GM21717 (cell line): ENCODE data around the gene CREB3L2.
"Not testable (repeated sequence)": the region's sequence is repeated elsewhere in the genome, so short reads cannot be mapped to it uniquely, and the experiment has no call there.

Source experiments
- ATAC-seq: cut with Tn5 transposase; IDR thresholded peaks from one replicate; pipeline ENCODE4 v1.9.1; 2021; ENCODE audit warnings: mild to moderate bottlenecking, moderate library complexity; ENCODE audit not compliant: unreplicated experiment

Gene CREB3L2

DNA sequence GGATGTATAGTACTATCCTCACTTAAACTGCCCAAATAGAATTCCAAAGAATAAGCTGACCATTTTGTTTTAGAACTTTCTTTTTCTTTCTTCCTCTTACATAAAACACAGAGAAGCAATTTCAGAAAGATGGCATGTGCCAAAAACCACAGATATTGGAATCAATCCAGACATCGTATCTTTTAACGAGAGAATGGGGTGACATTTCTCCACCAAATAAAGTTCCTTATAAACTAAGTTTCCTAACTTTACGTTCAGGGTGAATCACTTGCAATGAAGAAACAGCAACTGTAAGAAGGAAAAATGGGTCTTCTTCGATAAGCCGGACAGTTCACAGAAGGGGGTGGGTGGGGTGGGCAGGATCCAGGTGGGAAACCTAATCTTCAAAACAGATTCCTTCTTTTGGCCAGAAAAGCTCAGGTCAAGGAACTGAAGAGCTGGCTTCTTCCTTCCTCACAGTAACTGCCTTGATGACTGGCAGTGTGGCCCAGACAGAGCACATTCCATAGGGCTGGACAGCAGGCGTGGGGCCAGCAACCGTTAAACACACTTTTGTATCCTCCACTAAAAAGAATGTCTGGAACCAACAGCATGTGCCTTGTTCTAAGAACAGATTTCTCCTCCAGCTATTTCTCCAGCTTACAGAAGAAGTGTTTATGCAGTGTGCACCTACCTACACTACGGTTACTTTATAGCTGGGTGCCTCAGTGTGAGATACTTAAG lies 31.5 kb downstream of the CREB3L2 start:
- ATAC-seq = no peak

DNA sequence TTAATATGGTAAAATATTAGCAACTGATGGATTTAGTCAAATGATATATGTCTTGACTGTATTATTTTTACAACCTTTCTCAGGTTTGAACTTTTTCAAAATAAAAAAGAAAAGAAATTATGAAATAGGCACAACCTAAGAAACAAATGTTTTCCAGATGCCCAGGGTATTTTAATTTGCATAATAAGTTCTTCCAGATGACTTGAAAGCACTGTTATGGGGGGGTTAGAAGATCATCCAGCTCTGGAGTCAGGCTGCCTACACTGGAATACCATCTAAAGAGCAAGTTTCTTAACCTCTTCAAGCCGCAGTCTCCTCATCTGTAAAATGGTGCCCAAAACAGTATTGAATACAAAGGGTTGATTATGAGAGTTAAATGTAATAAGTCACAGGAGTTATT lies 32.1 kb downstream of the CREB3L2 start:
- no peak for ATAC-seq

DNA sequence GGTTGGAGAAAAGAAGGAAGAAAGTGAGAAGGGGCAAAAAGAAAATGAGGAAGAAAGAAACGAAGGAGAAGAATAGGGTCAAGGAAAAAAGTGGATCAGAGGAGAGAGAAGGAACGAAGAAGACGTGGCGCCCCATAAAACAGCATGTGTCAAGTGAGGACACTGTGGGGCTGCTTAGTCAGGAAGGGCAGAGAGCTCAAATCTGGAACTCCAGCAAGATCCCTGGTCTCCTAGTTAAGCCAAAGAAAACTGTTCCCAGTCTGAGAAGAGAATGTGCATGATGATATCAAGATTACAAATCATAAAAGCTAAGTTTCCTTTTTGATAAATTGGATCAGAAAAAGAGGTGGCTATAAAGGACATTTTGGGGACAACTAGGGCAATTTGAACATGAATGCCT lies 33.0 kb downstream of the CREB3L2 start:
- ATAC-seq = no peak

DNA sequence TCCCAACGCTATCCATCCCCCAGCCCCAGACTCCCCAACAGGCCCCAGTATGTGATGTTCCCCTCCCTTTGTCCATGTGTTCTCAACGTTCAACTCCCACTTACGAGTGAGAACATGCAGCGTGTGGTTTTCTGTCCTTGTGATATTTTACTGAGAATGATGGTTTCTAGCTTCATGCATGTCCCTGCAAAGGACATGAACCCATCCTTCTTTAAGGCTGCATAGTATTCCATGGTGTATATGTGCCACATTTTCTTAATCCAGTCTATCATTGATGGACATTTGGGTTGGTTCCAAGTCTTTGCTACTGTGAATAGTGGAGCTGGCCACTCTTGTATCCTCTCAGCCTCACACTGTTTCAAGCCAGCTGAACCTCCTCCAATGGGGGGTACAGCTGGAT lies 33.5 kb downstream of the CREB3L2 start:
- ATAC-seq = not testable (repeated sequence)

DNA sequence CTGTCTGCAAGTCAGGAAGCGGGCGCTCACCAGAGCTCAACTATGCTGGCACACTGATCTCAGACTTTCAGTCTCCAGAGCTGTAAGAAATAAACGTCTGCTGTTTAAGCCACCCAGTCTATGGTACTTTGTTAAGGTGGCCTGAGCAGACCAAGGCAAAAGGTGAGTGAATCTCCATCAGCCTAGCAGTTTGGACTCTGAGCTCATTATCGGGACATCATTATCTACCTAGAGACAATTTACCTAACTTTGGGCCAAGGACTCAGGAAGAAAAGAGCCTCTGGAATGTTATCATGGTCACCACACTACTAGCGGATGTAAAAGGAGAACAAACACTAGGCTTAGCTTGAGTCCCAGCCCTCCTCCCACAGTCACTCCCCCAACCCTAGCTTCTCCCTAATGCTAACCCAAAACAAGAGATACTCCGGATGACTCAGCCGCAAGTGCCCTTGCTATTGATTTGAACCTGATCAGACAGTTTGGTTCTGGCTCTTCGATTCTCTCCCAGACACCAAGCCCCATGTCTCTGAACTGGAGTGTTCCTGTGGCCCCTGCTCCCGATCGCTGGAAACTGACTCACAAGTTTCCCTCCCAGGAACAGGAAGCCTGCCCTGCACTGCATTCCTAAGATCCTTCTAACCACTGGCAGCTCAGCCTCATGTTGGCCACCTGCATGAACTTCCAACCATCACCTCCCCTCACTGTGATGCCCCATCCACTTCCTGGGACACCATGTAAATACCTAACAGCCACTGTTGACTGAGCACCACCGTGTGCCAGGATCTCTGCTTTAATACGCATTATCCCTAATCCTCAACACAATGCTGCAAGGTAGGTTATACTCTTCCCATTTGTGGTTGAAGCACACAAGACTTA lies 34.5 kb downstream of the CREB3L2 start:
- no peak for ATAC-seq

DNA sequence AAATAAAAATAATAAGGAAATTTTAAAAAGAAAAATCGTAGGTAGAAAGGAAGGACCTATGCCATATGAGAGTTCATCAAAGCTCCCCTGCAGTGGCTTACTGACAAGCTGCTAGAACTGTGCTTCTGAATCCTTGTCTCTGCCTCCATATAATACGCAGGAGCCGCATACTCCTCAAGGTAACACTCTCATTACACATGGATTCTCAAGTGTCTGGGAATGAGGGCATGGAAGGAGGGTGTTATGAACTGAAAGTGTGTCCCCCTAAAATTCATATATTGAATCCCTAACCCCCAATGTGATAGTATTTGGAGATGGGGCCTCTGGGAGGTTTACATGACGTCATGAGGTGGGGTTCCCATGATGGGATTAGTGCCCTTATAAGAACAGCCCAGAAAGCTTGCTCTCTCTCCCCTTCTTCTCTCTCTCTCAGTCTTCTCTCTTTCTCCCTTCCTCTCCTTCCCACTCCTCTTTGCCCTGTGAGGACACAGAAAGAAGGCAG lies 35.2 kb downstream of the CREB3L2 start:
- ATAC-seq = no peak

DNA sequence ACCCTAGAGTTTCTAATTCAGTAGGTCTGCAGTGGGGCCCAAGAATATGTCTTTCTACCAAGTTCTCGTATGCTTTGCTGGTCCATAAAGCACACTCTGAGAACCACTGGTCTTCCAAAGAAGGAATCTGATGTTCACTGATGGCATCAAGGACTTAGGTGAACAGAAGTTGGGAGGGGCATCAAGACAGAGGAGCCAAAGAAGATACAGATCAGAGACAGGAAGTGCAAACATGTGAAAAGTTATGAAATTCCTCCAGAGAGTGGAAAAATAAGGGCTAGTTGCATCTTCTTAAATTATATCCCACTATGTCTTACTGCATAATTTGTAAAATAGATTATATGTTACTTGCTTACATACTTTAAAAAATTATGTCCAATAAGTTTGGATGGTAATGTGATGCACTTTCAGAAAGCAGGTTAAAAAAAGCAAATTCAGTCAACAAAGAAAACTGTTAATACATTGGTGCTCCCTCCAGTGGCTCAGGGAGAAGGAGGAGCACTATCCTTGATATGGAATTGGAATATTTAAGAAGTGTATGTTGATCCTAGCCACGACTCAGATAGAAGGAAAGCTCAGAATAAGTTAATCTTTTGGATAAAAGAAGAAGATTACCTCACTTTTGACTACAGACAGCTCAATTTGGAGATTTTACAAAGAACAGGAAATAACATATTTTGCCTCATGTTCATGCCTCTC lies 35.8 kb downstream of the CREB3L2 start:
- no peak for ATAC-seq

DNA sequence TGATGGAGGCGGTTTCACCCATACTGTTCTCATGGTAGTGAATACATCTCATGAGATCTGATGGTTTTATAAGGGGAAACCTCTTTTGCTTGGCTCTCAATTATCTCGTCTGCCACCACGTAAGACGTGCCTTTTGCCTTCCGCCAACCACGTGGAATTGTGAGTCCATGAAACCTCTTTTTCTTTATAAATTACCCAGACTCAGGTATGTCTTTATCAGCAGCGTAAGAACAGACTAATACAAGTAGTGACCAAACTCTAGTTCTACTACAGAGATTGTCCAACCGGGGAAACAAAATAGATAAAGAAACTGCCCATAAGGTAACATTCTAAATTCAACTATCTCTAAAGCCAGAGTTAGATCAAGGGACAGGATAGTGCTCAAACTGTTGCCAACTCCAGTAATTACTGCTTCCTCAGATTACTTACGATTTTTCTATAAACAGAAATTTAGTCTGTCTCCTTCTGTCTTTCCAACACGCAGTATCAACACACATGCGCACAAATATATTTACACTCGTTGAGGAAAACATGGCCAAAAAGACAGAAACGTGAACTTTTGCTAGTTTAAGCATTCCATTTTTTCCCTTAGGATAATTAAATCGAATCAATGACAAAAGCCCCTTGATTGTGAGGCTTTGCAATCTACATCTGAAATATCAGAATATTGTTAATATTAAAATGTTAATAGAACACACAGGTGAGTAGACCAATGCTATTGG lies 36.9 kb downstream of the CREB3L2 start:
- no peak for ATAC-seq

DNA sequence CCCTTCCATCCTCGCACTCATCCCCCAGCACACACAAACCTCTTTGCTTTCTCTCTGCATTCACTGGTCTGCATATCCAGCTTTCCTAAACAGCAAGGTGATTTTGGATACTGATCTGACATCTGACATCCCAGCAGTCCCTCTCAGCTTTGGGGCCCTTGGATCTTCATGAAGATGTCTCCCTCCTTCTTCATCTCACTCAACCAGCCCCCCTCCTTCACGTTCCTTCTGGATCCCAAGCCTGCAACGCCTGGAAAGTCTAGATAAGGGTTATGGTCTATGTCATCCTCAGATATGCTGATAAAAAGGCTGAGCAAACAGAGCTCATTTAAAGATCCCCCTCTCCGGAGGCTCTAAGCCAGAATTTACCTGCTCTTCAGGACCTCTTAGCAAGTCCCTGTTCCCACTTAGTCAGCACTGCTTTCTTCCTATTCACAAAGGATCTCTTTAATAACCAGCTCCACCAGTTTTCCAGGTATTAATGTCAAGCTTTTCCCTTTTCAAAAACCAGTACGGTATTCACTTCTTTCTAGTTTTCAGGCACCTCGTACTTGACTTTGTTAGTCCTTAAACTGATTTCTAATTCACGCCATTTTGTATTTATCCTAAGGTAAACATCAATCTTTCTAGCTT lies 38.9 kb downstream of the CREB3L2 start:
- no peak for ATAC-seq

DNA sequence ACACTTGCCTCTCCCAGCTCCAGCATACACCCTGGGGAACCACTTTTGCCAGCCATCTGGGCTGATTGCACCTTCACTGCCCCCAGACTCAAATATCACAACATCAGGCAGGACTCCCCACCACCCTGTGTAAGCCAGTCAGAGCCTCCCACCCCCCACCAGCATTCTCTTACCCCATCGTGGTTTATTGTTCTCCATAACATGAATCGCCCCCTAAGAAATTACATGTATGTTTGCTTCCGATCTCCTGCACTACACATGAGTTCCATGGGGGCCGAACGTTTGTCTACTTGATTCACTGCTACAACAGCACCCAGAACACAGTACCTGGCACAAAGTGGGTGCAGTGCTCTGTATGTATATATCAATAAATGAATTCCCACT lies 39.4 kb downstream of the CREB3L2 start:
- ATAC-seq = no peak

DNA sequence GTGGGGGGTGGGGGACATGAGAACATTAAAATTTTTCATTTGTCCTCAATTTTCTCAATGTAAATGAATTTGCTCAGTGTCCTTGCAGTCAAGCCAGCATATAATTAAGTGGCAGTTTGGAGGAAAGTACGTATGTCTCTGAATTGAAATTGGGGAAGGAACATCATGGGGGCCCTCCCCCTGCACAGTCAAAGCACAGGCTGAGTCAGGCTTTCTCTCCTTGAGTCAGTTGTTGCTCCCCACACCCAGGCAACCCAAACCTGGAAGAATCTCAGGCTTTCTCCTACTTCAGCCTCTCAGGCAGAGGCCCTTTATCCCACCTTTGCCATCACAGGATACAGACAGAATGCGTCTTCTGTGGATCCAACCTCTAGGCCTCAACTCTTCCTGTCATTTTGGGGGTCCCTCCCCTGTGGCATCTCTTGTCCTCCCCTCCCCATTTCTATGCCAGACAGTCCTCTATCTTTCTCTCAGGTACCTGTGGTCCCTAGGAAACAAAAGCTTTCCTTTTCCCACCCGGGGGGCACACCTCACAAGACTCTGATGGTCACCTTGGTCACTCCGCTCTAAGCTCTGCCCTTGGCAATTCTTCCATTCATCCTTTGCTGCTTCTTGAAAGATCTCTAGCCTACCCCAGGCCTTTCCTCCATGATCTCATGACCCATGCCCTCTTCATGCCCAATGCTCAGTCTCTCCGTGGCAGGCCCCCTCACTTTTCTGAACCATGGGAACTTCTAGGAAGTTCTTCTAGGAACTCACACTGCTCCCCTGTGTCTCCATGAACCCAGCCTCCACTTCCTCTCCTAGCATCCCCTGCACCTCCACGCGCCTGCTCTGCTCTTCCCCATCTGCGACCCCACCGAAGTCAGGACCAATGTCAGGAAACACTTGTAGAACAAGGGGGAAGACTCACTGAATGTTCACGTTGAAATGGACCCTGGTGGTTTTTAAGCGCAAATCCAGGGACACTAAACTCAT lies 40.4 kb downstream of the CREB3L2 start:
- peak; percentile 90 for ATAC-seq

DNA sequence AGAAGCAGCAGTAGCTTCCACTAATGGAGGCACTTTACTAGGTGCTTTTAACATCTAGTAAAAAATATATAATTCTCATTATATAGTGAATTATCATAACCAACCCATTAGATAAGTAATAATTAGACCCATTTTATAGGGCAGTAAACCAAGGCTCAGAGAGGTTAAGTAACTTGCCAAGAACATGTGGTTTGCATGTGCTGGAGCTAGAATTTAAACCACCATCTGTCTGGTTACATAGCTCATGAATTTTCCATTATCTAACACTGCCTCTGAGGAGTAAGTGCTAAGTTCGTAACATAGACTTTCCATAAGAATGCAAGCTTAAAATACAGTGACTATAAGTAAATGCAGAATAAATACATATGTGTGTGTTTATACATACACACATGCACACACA lies 41.9 kb downstream of the CREB3L2 start:
- ATAC-seq = no peak

DNA sequence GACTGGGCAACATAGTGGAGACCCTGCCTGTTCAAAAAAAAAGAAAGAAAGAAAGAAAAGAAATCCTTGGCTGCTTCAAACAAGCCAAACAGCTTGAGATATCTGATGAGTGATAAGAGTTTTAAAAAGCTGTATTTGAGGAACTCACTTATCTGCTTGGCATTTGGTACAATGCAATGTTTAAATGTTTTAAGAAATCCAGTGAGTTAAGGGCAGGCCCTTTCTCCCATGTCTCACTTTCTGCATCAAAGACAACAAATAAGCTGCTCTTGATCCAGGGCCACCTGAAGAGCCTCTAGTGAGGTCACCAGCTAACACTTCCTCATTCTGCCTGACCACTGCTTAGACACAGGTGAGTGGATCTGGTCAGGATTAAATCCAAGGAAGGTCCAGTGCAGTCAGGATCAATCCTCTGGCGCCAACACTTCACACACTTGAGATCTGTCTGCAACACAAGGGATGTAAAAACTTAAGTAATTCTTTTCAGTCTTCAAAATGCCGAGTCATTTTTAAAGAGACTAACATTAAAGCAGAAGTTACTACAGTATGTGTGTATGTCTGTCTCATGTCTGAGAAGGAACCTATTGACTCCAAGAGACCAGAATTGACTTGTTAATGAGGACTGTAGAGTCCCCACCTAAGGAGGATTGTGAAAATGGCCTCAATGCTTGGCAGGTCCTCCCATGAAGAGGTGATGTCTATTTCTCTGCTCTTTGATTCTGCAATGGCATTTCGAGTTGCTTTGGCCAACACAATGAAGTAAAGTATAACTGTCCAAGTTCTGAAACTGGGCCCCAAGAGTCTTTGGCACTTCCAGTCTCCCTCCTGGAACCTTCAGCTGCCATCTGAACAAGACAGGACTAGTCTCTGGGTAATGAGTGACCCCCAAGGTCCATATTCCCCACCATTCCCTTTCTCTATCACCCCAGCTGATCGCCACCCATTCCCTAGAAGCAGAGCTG lies 43.1 kb downstream of the CREB3L2 start:
- ATAC-seq = no peak

DNA sequence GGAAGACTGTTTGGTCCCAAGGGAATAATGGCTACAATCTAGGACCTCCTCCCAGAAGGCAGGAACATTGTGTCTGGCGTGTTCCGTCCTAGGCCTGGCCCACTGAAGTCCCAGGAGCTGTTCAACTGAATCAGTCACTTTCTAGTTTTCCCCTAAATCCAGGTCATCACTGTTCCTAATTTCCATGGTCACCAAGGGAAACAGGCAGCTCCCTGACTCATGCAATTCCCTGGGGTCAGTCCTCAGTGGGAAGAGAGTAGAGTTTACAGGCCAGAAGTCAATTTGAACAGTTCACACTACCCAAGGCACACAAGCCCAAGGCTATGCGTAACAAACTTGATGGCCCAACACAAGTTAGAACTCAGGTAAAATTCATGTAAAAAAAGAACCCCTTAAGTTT lies 44.0 kb downstream of the CREB3L2 start:
- ATAC-seq = no peak

DNA sequence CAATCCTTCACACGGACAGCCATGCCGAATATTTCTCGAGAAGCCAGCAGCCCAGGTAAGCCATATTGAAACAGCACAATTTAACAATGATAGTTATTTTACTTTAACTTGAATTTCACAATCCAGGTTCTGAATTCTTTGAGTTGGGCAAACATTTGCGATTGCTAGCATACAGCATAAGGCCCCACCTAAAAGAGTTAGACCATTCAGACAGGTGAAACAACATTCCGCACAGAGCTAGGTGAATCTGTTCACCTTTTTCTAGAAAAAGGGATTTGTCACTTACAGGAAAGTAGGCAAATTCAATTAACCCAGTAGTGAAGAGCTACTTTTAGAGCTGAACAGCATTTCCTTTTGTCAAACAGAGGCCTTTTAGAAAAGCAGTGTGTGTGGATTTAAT lies 45.3 kb downstream of the CREB3L2 start:
- no peak for ATAC-seq

DNA sequence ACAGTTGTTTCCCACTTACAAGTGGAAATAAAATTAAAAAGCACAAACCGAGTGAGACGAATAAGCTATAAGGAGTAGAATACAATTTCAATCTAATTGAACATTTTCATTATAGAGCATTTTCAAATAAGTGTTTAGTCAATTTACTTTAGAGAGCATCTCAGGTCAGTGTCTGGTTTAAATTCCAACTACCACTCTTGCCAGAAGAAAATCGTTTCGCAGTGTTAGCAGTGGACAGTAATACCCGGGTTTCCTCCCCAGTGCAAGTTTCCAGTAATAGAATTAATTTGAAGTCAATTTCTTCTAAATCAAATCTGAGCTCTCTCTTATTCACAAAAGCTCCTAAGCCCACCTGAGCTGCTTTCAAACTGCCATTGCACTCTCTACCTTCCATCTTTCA lies 45.7 kb downstream of the CREB3L2 start:
- no peak for ATAC-seq

DNA sequence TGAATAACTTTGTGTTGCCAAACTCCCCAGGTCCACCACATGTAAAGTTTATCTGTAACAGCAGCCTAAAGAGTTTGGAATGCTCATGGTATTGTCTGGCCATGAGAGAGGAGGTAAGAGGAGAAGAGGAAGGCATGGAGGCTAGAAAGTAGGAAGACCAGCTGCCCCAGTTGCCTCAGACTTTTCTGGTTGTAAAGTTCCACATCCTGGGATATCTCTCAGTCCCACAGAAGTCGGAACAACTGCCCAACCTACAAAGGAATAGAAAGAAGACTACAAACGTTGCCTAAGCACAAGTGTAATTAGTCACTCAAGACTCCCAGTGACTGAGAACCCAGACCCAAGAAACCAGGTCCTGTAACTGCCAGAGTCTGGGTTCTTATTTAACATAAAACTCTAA lies 47.3 kb downstream of the CREB3L2 start:
- ATAC-seq = no peak
